T-helper 22 cell (primary cell): Measurements from ENCODE around the gene ALG1.

Experiments
- DNase-seq: peaks from one replicate; pipeline ENCODE4 v3.0.0-alpha.2; 2020; ENCODE audit warnings: low read depth

The ALG1 gene, protein sequence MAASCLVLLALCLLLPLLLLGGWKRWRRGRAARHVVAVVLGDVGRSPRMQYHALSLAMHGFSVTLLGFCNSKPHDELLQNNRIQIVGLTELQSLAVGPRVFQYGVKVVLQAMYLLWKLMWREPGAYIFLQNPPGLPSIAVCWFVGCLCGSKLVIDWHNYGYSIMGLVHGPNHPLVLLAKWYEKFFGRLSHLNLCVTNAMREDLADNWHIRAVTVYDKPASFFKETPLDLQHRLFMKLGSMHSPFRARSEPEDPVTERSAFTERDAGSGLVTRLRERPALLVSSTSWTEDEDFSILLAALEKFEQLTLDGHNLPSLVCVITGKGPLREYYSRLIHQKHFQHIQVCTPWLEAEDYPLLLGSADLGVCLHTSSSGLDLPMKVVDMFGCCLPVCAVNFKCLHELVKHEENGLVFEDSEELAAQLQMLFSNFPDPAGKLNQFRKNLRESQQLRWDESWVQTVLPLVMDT

GRCh38 chr16:5071681-5072333 lies at the start of gene ALG1:
Gene ALG1, plus strand, starts transcription at chr16:5071843. Its CDS starts 7 bp downstream, at chr16:5071850.
- DNase-seq = peak; percentile 78

DNA sequence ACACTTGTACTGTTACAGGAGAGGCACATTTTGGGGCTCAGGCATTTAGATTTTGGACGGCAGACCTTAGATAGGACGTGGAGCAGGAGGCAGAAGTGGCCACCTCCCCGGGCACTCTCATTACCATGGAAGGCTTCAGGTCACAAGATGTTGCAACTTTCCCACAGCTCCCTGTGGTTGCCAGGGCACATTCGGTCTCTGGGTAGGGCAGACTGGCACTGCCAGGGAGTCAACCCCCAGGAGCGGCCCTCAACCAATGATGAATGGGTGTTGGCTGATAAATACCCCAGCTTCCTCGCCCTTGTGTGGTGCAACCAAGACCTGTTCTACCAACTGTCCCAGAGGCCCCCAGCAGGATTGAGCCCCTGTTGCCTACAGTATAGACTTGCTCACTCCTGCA lies 49.1 kb upstream of the ALG1 start:
- no peak for DNase-seq

GRCh38 chr16:5024632-5025031 lies 47.0 kb upstream of the ALG1 start:
- DNase-seq = no peak

GRCh38 chr16:5025171-5025632 lies 46.4 kb upstream of the ALG1 start:
- DNase-seq = no peak

GRCh38 chr16:5026664-5027063 lies 45.0 kb upstream of the ALG1 start:
- DNase-seq = no peak

DNA sequence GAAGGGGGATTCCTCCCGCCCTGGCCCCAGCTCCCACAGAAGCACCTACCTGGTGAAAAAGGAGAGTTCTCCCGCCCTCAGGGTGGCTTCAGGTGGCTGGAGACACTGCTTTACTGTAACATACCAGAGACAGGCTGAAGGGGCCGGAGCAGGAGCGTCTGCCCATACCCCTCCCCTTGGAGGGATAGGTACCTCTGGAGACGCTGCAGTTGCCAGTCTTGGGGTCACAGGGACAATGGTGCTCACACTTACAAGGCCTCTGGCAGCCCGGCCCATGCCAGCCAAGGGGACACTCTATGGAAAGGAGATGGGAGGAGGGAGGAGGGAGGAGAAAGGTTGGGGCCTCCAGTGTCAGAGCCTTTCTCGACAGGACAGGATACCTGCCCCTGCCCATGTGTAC lies 44.6 kb upstream of the ALG1 start:
- no peak for DNase-seq

- DNase-seq = no peak
Observed at GRCh38 chr16:5027575-5028235, 43.9 kb upstream of the ALG1 start.

- no peak for DNase-seq
Observed at GRCh38 chr16:5028950-5029475, 42.6 kb upstream of the ALG1 start.

- no peak for DNase-seq
Observed at GRCh38 chr16:5030251-5030870, 41.3 kb upstream of the ALG1 start.

GRCh38 chr16:5031601-5032000 lies 40.0 kb upstream of the ALG1 start:
- DNase-seq = no peak

DNA sequence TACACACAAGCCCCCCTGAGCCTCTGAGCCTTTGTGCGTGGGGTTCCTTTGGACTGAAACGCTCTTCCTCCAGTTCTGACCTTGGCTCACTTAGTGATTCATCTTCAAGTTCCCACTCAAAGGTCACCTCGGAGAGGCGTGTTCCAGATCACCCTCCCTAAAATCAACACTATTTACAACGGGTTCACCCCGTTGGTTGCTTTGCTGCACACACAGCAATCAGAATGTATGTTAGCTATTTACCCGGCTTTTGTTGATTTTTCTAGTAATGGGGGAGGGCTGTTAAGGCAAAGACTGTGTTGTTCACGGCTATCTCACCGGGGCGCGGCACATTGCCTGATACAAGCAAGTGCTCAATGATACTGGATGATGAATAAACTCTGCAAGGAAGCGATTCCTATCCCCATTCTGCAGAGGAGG lies 38.9 kb upstream of the ALG1 start:
- no peak for DNase-seq

DNA sequence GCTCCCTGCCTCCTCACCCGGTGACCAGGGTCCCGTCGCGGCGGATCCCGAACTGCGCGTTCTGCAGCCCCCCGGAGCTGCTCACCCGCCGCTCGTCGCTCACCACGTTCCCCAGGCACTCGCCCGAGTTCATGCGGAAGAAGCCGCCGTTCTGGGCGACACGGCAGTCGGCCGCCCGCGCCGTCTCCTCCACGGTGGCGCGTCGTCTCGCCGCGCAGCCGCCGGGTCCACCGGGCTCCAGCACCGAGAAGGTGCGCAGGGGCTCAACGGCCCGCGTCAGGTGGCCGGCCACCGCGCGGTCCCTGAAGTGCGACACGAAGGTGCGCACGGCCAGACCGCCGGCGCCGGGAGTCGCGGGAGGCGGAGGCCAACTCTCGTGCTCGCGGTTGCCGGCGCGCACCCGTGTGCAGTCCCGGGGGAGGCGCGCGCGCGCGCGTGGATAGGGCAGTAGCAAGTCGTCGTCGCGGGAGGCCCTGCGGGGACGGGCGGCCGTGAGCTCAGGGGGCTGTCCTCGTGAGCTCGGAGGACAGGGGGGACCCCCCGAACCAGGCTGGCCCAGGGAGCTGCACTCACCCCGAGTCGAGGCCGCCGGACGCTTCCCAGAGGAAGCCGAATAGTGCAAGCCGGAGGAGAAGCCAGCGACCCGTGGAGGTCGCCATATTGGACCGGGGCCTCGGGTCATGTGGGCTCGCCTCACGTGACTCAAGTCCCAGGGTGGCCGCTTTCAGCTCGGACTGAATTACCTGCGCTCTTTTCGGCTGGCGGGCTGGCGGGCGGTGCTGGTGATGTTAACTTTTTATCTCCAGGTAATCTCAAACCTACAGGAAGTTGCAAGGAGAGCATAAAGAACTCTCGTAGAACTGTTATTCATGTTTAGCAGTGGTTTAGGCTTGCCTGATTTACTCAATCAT lies 38.1 kb upstream of the ALG1 start, which contains the start of gene NAGPA:
TSS of gene NAGPA (minus strand) at position 680 of the 911 bp plus-strand sequence. CDS start at position 659, 21 bp downstream.
- peak; percentile 67 for DNase-seq

GRCh38 chr16:5034167-5034523 lies 37.5 kb upstream of the ALG1 start:
- no peak for DNase-seq

DNA sequence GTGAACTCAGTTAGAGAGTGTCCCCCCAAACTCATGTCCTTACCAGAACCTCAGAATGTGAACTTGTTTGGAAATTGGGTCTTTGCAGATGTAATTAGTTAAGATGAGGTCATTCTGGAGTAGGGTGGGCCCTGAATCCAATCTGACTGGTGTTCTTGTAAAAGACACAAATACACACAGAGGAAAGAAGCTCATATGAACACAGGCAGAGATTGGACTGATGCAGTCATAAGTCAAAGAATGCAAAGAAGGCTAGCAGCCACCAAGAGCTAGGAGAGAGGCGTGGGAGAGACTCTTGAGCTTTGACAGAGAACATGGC lies 35.8 kb upstream of the ALG1 start:
- no peak for DNase-seq

DNA sequence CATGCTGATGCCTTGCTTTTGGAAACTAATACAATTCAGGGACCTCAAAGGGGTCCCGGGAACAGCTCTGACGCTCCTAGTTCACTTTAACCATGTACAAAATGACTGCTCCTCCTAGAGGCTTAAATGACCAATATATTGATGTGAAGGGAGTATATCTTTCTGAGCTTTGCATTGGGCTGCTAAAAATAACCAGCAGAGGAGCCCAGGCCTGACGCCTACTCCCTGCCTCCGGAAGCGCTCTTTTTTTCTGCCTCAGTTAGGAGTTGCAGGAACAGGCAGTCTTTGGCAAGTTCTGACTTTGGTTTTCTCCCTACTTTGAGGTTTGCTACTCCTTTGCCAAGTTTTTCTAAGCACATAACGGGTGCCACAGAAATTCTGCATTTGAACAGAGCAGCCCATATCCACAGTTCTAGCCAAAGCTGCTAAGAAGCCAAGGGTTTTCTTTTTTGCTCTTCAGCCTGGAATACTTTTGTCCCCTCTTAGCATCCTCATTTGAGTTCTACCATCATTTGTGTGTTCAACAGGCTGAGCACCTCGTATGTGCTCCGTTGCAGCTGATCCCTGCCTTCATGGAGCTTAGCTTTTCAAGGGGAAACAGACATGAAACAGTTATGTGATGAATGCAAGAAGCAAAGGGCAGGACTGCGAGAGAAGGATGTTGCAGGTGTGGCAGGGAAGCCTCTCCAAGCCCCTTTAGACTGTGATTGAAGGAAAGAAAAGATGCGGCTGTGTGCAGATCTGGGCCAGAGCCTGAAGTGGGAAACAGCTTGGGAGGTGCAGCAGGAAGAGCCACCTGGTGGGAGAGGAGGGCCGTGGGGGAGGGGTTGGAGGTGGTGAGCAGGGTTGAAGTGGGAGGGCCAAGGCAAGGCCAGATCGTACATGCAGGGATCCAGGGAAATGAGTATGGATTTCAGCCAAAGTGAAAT lies 35.2 kb upstream of the ALG1 start:
- DNase-seq = no peak

DNA sequence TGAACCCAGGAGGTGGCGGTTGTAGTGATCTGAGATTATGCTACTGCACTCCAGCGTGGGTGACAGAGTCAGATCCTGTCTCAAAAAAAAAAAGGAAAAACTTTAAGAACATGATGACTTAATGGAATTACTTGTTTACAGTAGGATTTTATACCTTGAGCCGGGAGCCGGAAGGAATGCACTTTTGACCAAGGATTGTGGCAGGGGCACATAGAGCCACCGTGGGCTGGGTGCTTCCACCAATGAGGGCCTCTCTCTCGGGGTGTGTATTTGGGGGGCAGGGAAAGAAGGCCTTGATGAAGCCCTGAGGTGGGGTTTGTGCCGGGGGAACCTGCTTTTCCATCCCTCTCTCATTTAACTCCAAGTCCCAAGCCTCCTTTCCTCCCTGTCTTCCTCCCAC lies 31.2 kb upstream of the ALG1 start:
- DNase-seq = no peak

GRCh38 chr16:5041600-5042133 lies 30.0 kb upstream of the ALG1 start:
- DNase-seq = no peak

- no peak for DNase-seq
Observed at GRCh38 chr16:5042574-5043171, 29.0 kb upstream of the ALG1 start.

- no peak for DNase-seq
Observed at GRCh38 chr16:5044011-5044540, 27.6 kb upstream of the ALG1 start.
